HT1080 (cell line): ENCODE results near the gene HSF4. TPM values are rescaled to one million over a fixed set of nuclear protein-coding genes. Genes with fewer than 3 reads are reported as not detected.
A peak's percentile ranks its signal among the peaks of the same experiment; 100 is the strongest.
"Not testable (repeated sequence)": the region's sequence is repeated elsewhere in the genome, so short reads cannot be mapped to it uniquely, and the experiment has no call there.

Experiments used
- DNase-seq: peaks from one replicate; pipeline ENCODE4 v3.0.0-alpha.2; 2015; ENCODE audit warnings: low read depth
- polyA plus RNA-seq, 2 experiments: library from polyadenylated mRNA; depleted of rRNA; stranded (reverse); fragments of >200 nt; gene quantifications; 2 replicates each; pipeline ENCODE4 v1.2.3, GENCODE V29; 2015
- total RNA-seq: library from RNA; depleted of rRNA; stranded (reverse); fragments of >200 nt; shearing (Covaris generic); gene quantifications from 2 replicates; pipeline ENCODE4 v1.2.3, GENCODE V29; 2014; rRNA removed

HSF4 gene
- total RNA-seq, result 9.0 and 11.0 TPM in 2 replicates
- polyA plus RNA-seq (2015; cell fraction: cytosol; rRNA removed), result 2.5 and 4.2 TPM in 2 replicates
- 170 and 196 TPM in 2 replicates for polyA plus RNA-seq (2015; cell fraction: nucleus; rRNA removed)

GRCh38 chr16:67164599-67165061 lies at the start of gene HSF4:
TSS of gene HSF4 (plus strand) at chr16:67164745. CDS start at chr16:67164812, 67 bp downstream.
- DNase-seq, result no peak

- no peak for DNase-seq
Observed at GRCh38 chr16:67114793-67115192, 49.8 kb upstream of the HSF4 start.

GRCh38 chr16:67115639-67116038 lies 48.9 kb upstream of the HSF4 start:
- peak; percentile 94 for DNase-seq

- peak; percentile 22 for DNase-seq
Observed at GRCh38 chr16:67116388-67117311, 47.9 kb upstream of the HSF4 start.

- DNase-seq, result no peak
Observed at GRCh38 chr16:67117716-67118115, 46.8 kb upstream of the HSF4 start.

- no peak for DNase-seq
Observed at GRCh38 chr16:67120025-67120424, 44.5 kb upstream of the HSF4 start.

GRCh38 chr16:67122799-67123198 lies 41.7 kb upstream of the HSF4 start:
- DNase-seq, result not testable (repeated sequence)

GRCh38 chr16:67128417-67128816 lies 36.1 kb upstream of the HSF4 start:
- no peak for DNase-seq

GRCh38 chr16:67128887-67129286 lies 35.7 kb upstream of the HSF4 start:
- DNase-seq, result no peak

- DNase-seq, result no peak
Observed at GRCh38 chr16:67129422-67129821, 35.1 kb upstream of the HSF4 start.

GRCh38 chr16:67137605-67138004 lies 26.9 kb upstream of the HSF4 start:
- no peak for DNase-seq

- DNase-seq, result no peak
Observed at GRCh38 chr16:67141391-67141790, 23.2 kb upstream of the HSF4 start.

- no peak for DNase-seq
Observed at GRCh38 chr16:67142342-67142741, 22.2 kb upstream of the HSF4 start.

GRCh38 chr16:67144943-67145342 lies 19.6 kb upstream of the HSF4 start:
- no peak for DNase-seq

- DNase-seq, result no peak
Observed at GRCh38 chr16:67145746-67146145, 18.8 kb upstream of the HSF4 start.

GRCh38 chr16:67146523-67147357 lies 17.8 kb upstream of the HSF4 start:
- no peak for DNase-seq

- DNase-seq, result no peak
Observed at GRCh38 chr16:67147437-67148140, 17.0 kb upstream of the HSF4 start.

- DNase-seq, result no peak
Observed at GRCh38 chr16:67148221-67148620, 16.3 kb upstream of the HSF4 start.

GRCh38 chr16:67148656-67149275 lies 15.8 kb upstream of the HSF4 start:
- no peak for DNase-seq

GRCh38 chr16:67149276-67150046 lies 15.1 kb upstream of the HSF4 start:
- no peak for DNase-seq
